ENCODE data around the gene ABHD14A. TPM values are rescaled to one million over a fixed set of nuclear protein-coding genes. Genes with fewer than 3 reads are reported as not detected.

Gene ABHD14A
- total and polyA plus RNA-seq, 10 donors, result 8.7 to 26.7 (median 15.0) TPM

DNA sequence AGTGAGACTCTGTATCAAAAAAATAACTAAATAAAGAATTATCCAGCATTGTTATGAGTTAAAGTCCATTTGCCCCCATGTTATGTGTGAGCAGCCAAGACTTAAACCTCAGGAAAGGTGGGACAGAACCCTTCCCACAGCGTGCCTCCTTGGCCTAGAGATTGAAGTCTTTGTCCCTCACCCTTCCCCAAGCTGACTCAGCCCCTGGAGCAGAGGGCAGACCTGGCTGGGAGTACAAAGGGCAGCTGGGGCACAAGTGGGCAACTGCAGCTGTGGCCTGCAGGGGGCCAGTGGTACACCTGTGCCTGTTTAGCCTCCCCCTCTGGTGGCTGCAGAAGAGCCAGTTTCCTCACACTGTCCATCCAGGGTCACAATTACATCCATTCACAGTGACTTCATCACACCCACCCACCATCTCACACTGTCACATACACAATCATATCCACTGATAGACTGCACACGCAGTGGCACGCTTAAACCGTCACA is 7.5 kb downstream of the ABHD14A start:
- TF ChIP-seq, protein P1, sequence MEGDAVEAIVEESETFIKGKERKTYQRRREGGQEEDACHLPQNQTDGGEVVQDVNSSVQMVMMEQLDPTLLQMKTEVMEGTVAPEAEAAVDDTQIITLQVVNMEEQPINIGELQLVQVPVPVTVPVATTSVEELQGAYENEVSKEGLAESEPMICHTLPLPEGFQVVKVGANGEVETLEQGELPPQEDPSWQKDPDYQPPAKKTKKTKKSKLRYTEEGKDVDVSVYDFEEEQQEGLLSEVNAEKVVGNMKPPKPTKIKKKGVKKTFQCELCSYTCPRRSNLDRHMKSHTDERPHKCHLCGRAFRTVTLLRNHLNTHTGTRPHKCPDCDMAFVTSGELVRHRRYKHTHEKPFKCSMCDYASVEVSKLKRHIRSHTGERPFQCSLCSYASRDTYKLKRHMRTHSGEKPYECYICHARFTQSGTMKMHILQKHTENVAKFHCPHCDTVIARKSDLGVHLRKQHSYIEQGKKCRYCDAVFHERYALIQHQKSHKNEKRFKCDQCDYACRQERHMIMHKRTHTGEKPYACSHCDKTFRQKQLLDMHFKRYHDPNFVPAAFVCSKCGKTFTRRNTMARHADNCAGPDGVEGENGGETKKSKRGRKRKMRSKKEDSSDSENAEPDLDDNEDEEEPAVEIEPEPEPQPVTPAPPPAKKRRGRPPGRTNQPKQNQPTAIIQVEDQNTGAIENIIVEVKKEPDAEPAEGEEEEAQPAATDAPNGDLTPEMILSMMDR (IDR thresholded peaks at IDR 0.05 in 8 of 11, conservative IDR thresholded peaks at IDR 0.05 in 3 of 11), result peak in 7 of 11 experiments; percentile 33 to 57 (median 43)
- no peak for TF ChIP-seq POLR2AphosphoS5 (IDR thresholded peaks at IDR 0.05)
- intact Hi-C loops (cut with DNase I; ENCODE audit: low total_unique reads), result no loop called here
- 4 to 9% (median 8%) methylated on average over 4 of the region's 4 CpGs for WGBS, 5 donors

DNA sequence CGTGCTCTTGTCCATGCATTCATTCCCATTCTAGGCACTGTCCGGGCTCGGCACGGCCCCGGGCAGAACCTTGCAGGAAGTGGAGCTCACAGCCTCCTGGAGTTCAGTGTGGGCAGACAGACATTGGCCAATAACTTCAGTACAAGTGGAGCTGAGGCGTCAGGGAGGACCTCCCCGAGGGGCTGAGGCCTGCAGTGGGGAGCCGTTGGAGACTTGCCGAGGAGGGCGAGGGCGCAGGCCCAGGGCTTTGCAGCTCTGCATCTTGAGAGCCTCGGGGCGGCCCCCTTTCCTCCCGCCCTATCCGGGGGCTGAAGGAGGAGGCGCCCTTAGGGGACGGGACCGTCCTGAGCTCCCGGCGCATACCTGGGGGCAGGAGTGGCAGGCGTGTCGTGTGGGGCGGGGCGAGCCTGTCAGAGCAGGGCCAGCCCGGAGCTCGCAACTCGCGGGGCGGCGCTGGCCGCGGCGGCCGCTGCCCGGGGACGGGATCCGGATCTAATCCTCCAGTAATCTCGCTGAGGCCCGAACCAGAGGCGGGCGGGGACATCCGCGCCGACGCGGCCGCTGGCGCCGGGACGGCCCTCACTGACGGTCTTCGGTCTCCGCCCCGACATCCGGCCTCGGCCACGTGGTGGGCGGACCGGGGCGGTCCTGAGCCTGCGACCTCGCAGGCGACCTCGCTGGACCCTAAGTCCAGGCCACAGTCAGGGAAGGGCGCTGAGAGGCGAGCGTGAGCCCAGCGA is 8.1 kb downstream of the ABHD14A start, which contains the start of gene ACY1:
Gene ACY1 (plus strand): TSS at position 698 of the 740 bp plus-strand sequence. CDS start 530 bp downstream, outside the sequence.
- H3K27me3 ChIP-seq (replicated peaks in 1 of 7), result no peaks in the 10 kb centered on the region
- H3K27ac ChIP-seq, result peak within 1 kb of the TSS; percentile 87 to 98 (median 96)
- H3K4me3 ChIP-seq, result peak within 1 kb of the TSS; percentile 33 to 78 (median 64)
- intact Hi-C loops (cut with DNase I; ENCODE audit: low total_unique reads), result no loop called here
- WGBS, 5 donors, result 0 to 1% (median 0%) methylated on average over 21 to 68 of the region's 68 CpGs
- no peaks in the 10 kb centered on the region for H3K9me3 ChIP-seq
- H3K4me1 ChIP-seq, result peaks cover 17 to 48% (median 33%) of the 10 kb centered on the region in 6 donors
- peak; percentile 96 for DNase-seq
- peaks cover 0 to 6% (median 0%) of the 10 kb centered on the region in 6 donors for H3K36me3 ChIP-seq
- peak; percentile 89 to 94 (median 93) for TF ChIP-seq POLR2AphosphoS5 (IDR thresholded peaks at IDR 0.05)
- peak in 2 of 3 donors; percentile 36 to 58 for TF ChIP-seq POLR2A (IDR thresholded peaks at IDR 0.05)
- TF ChIP-seq, protein P1 (IDR thresholded peaks at IDR 0.05 in 8 of 11, conservative IDR thresholded peaks at IDR 0.05 in 3 of 11), result no peak

More for the DNA sequence above, 7.5 kb downstream of the ABHD14A start:
- no peak for DNase-seq
- peak overlapping the region; percentile 87 to 98 (median 96) for H3K27ac ChIP-seq
- no peaks in the 10 kb centered on the region for H3K27me3 ChIP-seq (replicated peaks in 1 of 7)
- peak overlapping the region; percentile 33 to 78 (median 64) for H3K4me3 ChIP-seq
- H3K9me3 ChIP-seq, result no peaks in the 10 kb centered on the region
- H3K36me3 ChIP-seq, result peaks cover 0 to 6% (median 0%) of the 10 kb centered on the region in 6 donors
- peaks cover 17 to 51% (median 35%) of the 10 kb centered on the region in 6 donors for H3K4me1 ChIP-seq

DNA sequence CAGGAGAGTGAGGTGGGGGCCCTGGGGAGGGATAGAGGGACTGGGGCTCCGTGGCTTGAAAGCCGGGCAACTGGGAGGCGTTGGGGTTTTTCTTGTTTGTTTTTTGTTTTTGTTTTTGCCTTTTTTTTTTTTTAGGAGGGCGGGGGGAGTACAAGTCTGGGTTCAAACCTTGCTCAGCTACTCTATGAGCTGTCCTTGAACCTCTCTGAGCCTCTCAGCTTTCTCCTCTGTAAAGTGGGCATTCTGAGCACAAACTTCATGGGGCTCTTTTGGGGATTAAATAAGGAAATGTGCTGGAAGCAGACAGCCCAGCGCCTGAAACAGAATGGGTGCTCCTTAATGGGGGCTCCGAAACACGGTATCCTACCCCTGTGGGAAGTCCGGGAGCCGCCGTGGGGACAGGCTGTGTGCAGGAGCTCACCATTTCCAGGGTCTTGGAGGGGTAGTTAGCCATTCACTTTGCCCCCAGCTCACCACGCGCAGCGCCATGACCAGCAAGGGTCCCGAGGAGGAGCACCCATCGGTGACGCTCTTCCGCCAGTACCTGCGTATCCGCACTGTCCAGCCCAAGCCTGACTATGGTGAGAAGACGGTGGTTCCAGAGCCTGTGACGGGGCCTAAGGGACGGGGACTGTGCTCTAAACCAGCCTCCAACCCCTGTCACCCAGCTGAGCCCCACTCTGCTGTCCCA is 8.9 kb downstream of the ABHD14A start:
- no peak for TF ChIP-seq POLR2A (IDR thresholded peaks at IDR 0.05)
- TF ChIP-seq POLR2AphosphoS5 (IDR thresholded peaks at IDR 0.05), result no peak
- TF ChIP-seq, protein P1 (IDR thresholded peaks at IDR 0.05 in 8 of 11, conservative IDR thresholded peaks at IDR 0.05 in 3 of 11), result no peak
- Histone ChIP-seq H3K9me3 (no peaks in the 10 kb centered on the region), H3K27ac (peak overlapping the region; percentile 87 to 98 (median 96)), H3K4me3 (peak overlapping the region; percentile 33 to 78 (median 64)), H3K4me1 (peaks cover 17 to 48% (median 33%) of the 10 kb centered on the region in 6 donors), H3K27me3 (replicated peaks in 1 of 7) (no peaks in the 10 kb centered on the region), H3K36me3 (peaks cover 0 to 6% (median 0%) of the 10 kb centered on the region in 6 donors)
- intact Hi-C loops (cut with DNase I; ENCODE audit: low total_unique reads), result no loop called here
- WGBS, 5 donors, result 24 to 75% (median 71%) methylated on average over 7 to 22 of the region's 22 CpGs
- DNase-seq, result no peak

Data from spleen (tissue), 11 donors.